Fibroblast of the aortic adventitia (primary cell): ENCODE results near the gene MILR1. TPM values are rescaled to one million over a fixed set of nuclear protein-coding genes. Genes with fewer than 3 reads are reported as not detected.
"Not testable (repeated sequence)": the region's sequence is repeated elsewhere in the genome, so short reads cannot be mapped to it uniquely, and the experiment has no call there.

Experiments
- DNase-seq: peaks from one replicate; pipeline ENCODE4 v3.0.0-alpha.2; 2010; ENCODE audit warnings: low read depth
- H3K4me3 ChIP-seq: 2 replicates; pipeline ENCODE4 v1.5.1; 2011; ENCODE audit warnings: low read depth, mild to moderate bottlenecking, control low read depth, low read length, moderate library complexity
- CTCF ChIP-seq: IDR thresholded peaks from 2 replicates; pipeline ENCODE4 v1.5.1; 2011; ENCODE audit warnings: mild to moderate bottlenecking, low read length, control low read depth, inconsistent platforms; ENCODE audit not compliant: insufficient read depth
- total RNA-seq: library from RNA; depleted of rRNA; stranded (reverse); fragments of >200 nt; gene quantifications from 2 replicates; pipeline ENCODE4 v1.2.3, GENCODE V29; 2012; ENCODE audit warnings: low replicate concordance

MILR1 gene
- total RNA-seq, 1 donor, result 52.5 TPM

- no peak overlapping the region for H3K4me3 ChIP-seq
- DNase-seq, result peak; percentile 59
- TF ChIP-seq CTCF, result peak; percentile 76
These were observed 42.3 kb downstream of the MILR1 start for GRCh38 chr17:64491034-64491860.

- TF ChIP-seq CTCF, result no peak
- DNase-seq, result no peak
- H3K4me3 ChIP-seq, result no peak overlapping the region
These were observed 43.1 kb downstream of the MILR1 start for GRCh38 chr17:64491994-64492393.

- DNase-seq, result no peak
- no peak overlapping the region for H3K4me3 ChIP-seq
- TF ChIP-seq CTCF, result peak; percentile 56
These were observed 43.7 kb downstream of the MILR1 start for GRCh38 chr17:64492481-64493109.

GRCh38 chr17:64494121-64494520 lies 45.2 kb downstream of the MILR1 start:
- TF ChIP-seq CTCF, result no peak
- DNase-seq, result no peak
- no peak overlapping the region for H3K4me3 ChIP-seq

- not testable (repeated sequence) for DNase-seq, H3K4me3 ChIP-seq
These were observed 46.4 kb downstream of the MILR1 start for GRCh38 chr17:64495300-64495699.

- DNase-seq, result no peak
- no peak for TF ChIP-seq CTCF
- peak overlapping the region; percentile 88 for H3K4me3 ChIP-seq
These were observed 47.5 kb downstream of the MILR1 start for GRCh38 chr17:64496348-64496785.

- peak; percentile 60 for TF ChIP-seq CTCF
- peak within 1 kb of the TSS; percentile 88 for H3K4me3 ChIP-seq
- DNase-seq, result peak; percentile 90
These were observed 48.1 kb downstream of the MILR1 start, which contains the start of gene POLG2 for GRCh38 chr17:64496786-64497564. Gene POLG2 (minus strand): TSS chr17:64497054. CDS start chr17:64496968, 86 bp downstream.
